Liver (tissue), 9 donors: Measurements from ENCODE around the gene DLX6. TPM values are rescaled to one million over a fixed set of nuclear protein-coding genes. Genes with fewer than 3 reads are reported as not detected.

Source experiments
- DNase-seq: peaks from one replicate; pipeline ENCODE4 v3.0.0-alpha.2; 2017; ENCODE audit warnings: low spot score
- H3K27ac ChIP-seq, 2 donors: one replicate each; pipeline ENCODE4 v1.7.0; 2013; ENCODE audit warnings: inconsistent platforms in 2 of 2, low read length in 2 of 2, control low read depth in 1 of 2, low read depth in 1 of 2, mild to moderate bottlenecking in 1 of 2
- H3K27me3 ChIP-seq, 4 donors: one replicate each; pipeline versions ENCODE4 v1.6.1 to v1.7.0; 2013; ENCODE audit warnings: low read length in 3 of 4, inconsistent platforms in 1 of 4, mild to moderate bottlenecking in 1 of 4, moderate library complexity in 1 of 4; ENCODE audit not compliant: control insufficient read depth in 4 of 4, insufficient read depth in 4 of 4
- H3K36me3 ChIP-seq, 4 donors: one replicate each; pipeline versions ENCODE4 v1.6.1 to v1.7.0; 2013; ENCODE audit warnings: low read length in 3 of 4, mild to moderate bottlenecking in 3 of 4, low read depth in 1 of 4, moderate library complexity in 1 of 4; ENCODE audit not compliant: control insufficient read depth in 4 of 4, insufficient read depth in 3 of 4
- H3K4me1 ChIP-seq, 4 donors: one replicate each; pipeline versions ENCODE4 v1.6.1 to v1.7.0; 2013; ENCODE audit warnings: low read length in 3 of 4, mild to moderate bottlenecking in 3 of 4, moderate library complexity in 1 of 4; ENCODE audit not compliant: control insufficient read depth in 4 of 4, insufficient read depth in 4 of 4
- H3K4me3 ChIP-seq, 3 donors: one replicate each; pipeline versions ENCODE4 v1.6.1 to v1.7.0; 2013; ENCODE audit warnings: low read length in 3 of 3, control low read depth in 1 of 3, low read depth in 1 of 3, mild to moderate bottlenecking in 1 of 3
- H3K9ac ChIP-seq, 2 donors: one replicate each; pipeline ENCODE4 v1.7.0; 2013; ENCODE audit warnings: low read length in 2 of 2, mild to moderate bottlenecking in 2 of 2, moderate library complexity in 2 of 2, control low read depth in 1 of 2, low read depth in 1 of 2
- H3K9me3 ChIP-seq, 4 donors: one replicate each; pipeline versions ENCODE4 v1.6.1 to v1.7.0; 2013; ENCODE audit warnings: low read length in 3 of 4; ENCODE audit not compliant: control insufficient read depth in 4 of 4
- EGR1 ChIP-seq, 2 donors: IDR thresholded peaks; 2 replicates each; pipeline ENCODE4 v1.6.1; 2016 to 2018; ENCODE audit warnings: antibody characterized with exemption in 2 of 2, low read depth in 2 of 2
- FOXA1 ChIP-seq: IDR thresholded peaks from 2 replicates; pipeline ENCODE4 v1.6.1; 2016; ENCODE audit warnings: antibody characterized with exemption
- FOXA2 ChIP-seq: IDR thresholded peaks from 2 replicates; pipeline ENCODE4 v1.6.1; 2016; ENCODE audit warnings: antibody characterized with exemption
- GABPA ChIP-seq, 2 donors: IDR thresholded peaks in 1 of 2; conservative IDR thresholded peaks in 1 of 2; 2 replicates each; pipeline ENCODE4 v1.6.1; 2016; ENCODE audit warnings: antibody characterized with exemption in 2 of 2, mild to moderate bottlenecking in 1 of 2, moderate library complexity in 1 of 2
- HNF4A ChIP-seq, 2 donors: conservative IDR thresholded peaks; 2 replicates each; pipeline ENCODE4 v1.6.1; 2016; ENCODE audit warnings: antibody characterized with exemption in 2 of 2, mild to moderate bottlenecking in 2 of 2
- HNF4G ChIP-seq: IDR thresholded peaks from 2 replicates; pipeline ENCODE4 v1.6.1; 2016; ENCODE audit warnings: antibody characterized with exemption
- JUND ChIP-seq, 2 donors: IDR thresholded peaks; 2 replicates each; pipeline ENCODE4 v1.6.1; 2016; ENCODE audit warnings: antibody characterized with exemption in 2 of 2
- NR2F2 ChIP-seq: IDR thresholded peaks from 2 replicates; pipeline ENCODE4 v1.6.1; 2016; ENCODE audit warnings: antibody characterized with exemption
- RAD21 ChIP-seq, 2 donors: IDR thresholded peaks; 2 replicates each; pipeline ENCODE4 v1.6.1; 2016; ENCODE audit warnings: antibody characterized with exemption in 2 of 2, mild to moderate bottlenecking in 2 of 2
- RXRA ChIP-seq, 2 donors: IDR thresholded peaks; 2 replicates each; pipeline ENCODE4 v1.6.1; 2017 to 2018; ENCODE audit warnings: antibody characterized with exemption in 2 of 2, mild to moderate bottlenecking in 1 of 2
- SP1 ChIP-seq: IDR thresholded peaks from 2 replicates; pipeline ENCODE4 v1.6.1; 2018; ENCODE audit warnings: antibody characterized with exemption, mild to moderate bottlenecking
- TAF1 ChIP-seq: conservative IDR thresholded peaks from 2 replicates; pipeline ENCODE4 v1.6.1; 2016; ENCODE audit warnings: antibody characterized with exemption, mild to moderate bottlenecking
- WGBS: extraction: QIAGEN DNeasy Blood & Tissue Kit; methylation state at CpG from one replicate; pipeline ENCODE4 v1.1.7; 2013; 5-methylcytosine and 5-hydroxymethylcytosine counted together
- polyA plus RNA-seq, 2 donors: library from polyadenylated mRNA; stranded (reverse) in 1 of 2; unstranded in 1 of 2; fragments of 200-250 nt in 1 of 2; fragments of >200 nt in 1 of 2; fragmentation: Nextera tagmentation in 1 of 2; extraction: Ambion mirVana in 1 of 2; gene quantifications; one replicate each; pipeline versions ENCODE4 v1.2.1 to v1.2.3, GENCODE V29; 2013 to 2015
- total RNA-seq, 2 donors: library from RNA; depleted of rRNA; stranded (reverse); fragments of >200 nt; gene quantifications; one replicate each; pipeline ENCODE4 v1.2.3, GENCODE V29; 2014
- TF ChIP-seq, protein P1 (sequence below): IDR thresholded peaks from 2 replicates; pipeline ENCODE4 v1.6.1; 2016; ENCODE audit warnings: antibody characterized with exemption
- TF ChIP-seq, protein P2 (sequence below): IDR thresholded peaks from 2 replicates; pipeline ENCODE4 v1.6.1; 2016; ENCODE audit warnings: antibody characterized with exemption
- TF ChIP-seq, protein P3 (sequence below): fragments of 150-350 bp; IDR thresholded peaks from 2 replicates; pipeline ENCODE4 v1.5.1; 2017; ENCODE audit warnings: improper control_type of control experiment, low read depth, low read length; ENCODE audit not compliant: missing input control
- TF ChIP-seq, protein P4 (sequence below): IDR thresholded peaks from 2 replicates; pipeline ENCODE4 v1.6.1; 2016; ENCODE audit warnings: antibody characterized with exemption, mild to moderate bottlenecking
- TF ChIP-seq, protein P5 (sequence below): IDR thresholded peaks from 2 replicates; pipeline ENCODE4 v1.6.1; 2016; ENCODE audit warnings: antibody characterized with exemption
- donor health status: healthy.
- donor health status: healthy.
- donor health status: healthy.
- donor health status: healthy.
- donor health status: healthy.

Gene DLX6
- total and polyA plus RNA-seq, 4 donors: not detected

DNA sequence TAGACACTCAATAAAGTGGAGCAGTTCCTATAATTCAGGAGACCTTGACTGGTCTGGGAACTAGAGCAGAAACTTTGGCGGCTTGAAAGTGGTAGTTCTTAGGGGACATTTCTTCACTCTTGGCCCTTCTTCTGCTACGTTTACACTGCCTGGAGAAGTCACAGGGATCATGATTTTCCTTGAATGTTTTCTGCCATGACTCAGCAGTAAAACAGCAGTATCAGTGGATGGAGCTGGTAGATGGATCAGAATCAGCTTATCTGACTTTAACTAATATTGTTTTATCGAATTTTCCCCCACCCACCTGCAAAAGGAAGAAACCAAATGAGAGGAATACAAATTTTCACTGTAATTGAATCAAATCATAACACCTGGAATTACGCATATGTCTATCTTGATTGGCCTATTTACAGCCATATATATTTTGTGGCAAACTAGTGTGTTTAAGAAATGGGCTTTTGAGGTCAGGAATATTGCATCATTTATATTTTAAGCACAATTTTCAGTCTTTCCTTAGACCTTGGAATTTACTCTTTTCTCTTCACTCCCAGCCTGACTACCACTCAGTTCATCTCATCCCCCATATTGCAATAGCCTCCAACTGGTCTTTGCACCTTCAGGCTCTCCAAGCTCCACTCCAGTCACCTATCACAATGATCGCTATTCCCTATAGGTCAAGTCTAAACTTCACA, 34.2 kb downstream of the DLX6 start:
- DNase-seq: no peak
- Histone ChIP-seq H3K4me1 (peaks cover 0 to 9% (median 0%) of the 10 kb centered on the region in 4 donors), H3K4me3 (no peak overlapping the region), H3K9me3 (no peaks in the 10 kb centered on the region), H3K27ac (no peak overlapping the region), H3K36me3 (no peaks in the 10 kb centered on the region), H3K27me3 (peaks cover 0 to 3% (median 0%) of the 10 kb centered on the region in 4 donors), H3K9ac (no peak overlapping the region)
- TF ChIP-seq FOXA2: no peak
- TF ChIP-seq GABPA (IDR thresholded peaks at IDR 0.05 in 1 of 2, conservative IDR thresholded peaks at IDR 0.05 in 1 of 2): no peak
- TF ChIP-seq RAD21 (IDR thresholded peaks at IDR 0.05): no peak
- TF ChIP-seq, protein P1, sequence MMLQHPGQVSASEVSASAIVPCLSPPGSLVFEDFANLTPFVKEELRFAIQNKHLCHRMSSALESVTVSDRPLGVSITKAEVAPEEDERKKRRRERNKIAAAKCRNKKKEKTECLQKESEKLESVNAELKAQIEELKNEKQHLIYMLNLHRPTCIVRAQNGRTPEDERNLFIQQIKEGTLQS: no peak
- TF ChIP-seq, protein P2, sequence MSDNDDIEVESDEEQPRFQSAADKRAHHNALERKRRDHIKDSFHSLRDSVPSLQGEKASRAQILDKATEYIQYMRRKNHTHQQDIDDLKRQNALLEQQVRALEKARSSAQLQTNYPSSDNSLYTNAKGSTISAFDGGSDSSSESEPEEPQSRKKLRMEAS: no peak
- TF ChIP-seq, protein P3, sequence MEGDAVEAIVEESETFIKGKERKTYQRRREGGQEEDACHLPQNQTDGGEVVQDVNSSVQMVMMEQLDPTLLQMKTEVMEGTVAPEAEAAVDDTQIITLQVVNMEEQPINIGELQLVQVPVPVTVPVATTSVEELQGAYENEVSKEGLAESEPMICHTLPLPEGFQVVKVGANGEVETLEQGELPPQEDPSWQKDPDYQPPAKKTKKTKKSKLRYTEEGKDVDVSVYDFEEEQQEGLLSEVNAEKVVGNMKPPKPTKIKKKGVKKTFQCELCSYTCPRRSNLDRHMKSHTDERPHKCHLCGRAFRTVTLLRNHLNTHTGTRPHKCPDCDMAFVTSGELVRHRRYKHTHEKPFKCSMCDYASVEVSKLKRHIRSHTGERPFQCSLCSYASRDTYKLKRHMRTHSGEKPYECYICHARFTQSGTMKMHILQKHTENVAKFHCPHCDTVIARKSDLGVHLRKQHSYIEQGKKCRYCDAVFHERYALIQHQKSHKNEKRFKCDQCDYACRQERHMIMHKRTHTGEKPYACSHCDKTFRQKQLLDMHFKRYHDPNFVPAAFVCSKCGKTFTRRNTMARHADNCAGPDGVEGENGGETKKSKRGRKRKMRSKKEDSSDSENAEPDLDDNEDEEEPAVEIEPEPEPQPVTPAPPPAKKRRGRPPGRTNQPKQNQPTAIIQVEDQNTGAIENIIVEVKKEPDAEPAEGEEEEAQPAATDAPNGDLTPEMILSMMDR: no peak
- no peak for TF ChIP-seq JUND (IDR thresholded peaks at IDR 0.05)
- TF ChIP-seq RXRA (IDR thresholded peaks at IDR 0.05): no peak
- TF ChIP-seq, protein P4, sequence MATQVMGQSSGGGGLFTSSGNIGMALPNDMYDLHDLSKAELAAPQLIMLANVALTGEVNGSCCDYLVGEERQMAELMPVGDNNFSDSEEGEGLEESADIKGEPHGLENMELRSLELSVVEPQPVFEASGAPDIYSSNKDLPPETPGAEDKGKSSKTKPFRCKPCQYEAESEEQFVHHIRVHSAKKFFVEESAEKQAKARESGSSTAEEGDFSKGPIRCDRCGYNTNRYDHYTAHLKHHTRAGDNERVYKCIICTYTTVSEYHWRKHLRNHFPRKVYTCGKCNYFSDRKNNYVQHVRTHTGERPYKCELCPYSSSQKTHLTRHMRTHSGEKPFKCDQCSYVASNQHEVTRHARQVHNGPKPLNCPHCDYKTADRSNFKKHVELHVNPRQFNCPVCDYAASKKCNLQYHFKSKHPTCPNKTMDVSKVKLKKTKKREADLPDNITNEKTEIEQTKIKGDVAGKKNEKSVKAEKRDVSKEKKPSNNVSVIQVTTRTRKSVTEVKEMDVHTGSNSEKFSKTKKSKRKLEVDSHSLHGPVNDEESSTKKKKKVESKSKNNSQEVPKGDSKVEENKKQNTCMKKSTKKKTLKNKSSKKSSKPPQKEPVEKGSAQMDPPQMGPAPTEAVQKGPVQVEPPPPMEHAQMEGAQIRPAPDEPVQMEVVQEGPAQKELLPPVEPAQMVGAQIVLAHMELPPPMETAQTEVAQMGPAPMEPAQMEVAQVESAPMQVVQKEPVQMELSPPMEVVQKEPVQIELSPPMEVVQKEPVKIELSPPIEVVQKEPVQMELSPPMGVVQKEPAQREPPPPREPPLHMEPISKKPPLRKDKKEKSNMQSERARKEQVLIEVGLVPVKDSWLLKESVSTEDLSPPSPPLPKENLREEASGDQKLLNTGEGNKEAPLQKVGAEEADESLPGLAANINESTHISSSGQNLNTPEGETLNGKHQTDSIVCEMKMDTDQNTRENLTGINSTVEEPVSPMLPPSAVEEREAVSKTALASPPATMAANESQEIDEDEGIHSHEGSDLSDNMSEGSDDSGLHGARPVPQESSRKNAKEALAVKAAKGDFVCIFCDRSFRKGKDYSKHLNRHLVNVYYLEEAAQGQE: no peak
- TF ChIP-seq EGR1 (IDR thresholded peaks at IDR 0.05; ENCODE audit: low read depth in 2 of 2): no peak
- TF ChIP-seq, protein P5, sequence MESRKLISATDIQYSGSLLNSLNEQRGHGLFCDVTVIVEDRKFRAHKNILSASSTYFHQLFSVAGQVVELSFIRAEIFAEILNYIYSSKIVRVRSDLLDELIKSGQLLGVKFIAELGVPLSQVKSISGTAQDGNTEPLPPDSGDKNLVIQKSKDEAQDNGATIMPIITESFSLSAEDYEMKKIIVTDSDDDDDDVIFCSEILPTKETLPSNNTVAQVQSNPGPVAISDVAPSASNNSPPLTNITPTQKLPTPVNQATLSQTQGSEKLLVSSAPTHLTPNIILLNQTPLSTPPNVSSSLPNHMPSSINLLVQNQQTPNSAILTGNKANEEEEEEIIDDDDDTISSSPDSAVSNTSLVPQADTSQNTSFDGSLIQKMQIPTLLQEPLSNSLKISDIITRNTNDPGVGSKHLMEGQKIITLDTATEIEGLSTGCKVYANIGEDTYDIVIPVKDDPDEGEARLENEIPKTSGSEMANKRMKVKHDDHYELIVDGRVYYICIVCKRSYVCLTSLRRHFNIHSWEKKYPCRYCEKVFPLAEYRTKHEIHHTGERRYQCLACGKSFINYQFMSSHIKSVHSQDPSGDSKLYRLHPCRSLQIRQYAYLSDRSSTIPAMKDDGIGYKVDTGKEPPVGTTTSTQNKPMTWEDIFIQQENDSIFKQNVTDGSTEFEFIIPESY: no peak
- no peak for TF ChIP-seq FOXA1
- TF ChIP-seq NR2F2: no peak
- no peak for TF ChIP-seq HNF4A (conservative IDR thresholded peaks at IDR 0.05)
- TF ChIP-seq SP1: no peak
- no peak for TF ChIP-seq HNF4G
- TF ChIP-seq TAF1: no peak
- WGBS: 90% methylated on average over 5 of the region's 5 CpGs
